ENCODE measurements around the gene ARRB1. TPM values are rescaled to one million over a fixed set of nuclear protein-coding genes. Genes with fewer than 3 reads are reported as not detected.
"Not testable (repeated sequence)": the region's sequence is repeated elsewhere in the genome, so short reads cannot be mapped to it uniquely, and the experiment has no call there.

Gene ARRB1
- total RNA-seq, 2 experiments from 2014 or later: 42.6 to 69.3 TPM

DNA sequence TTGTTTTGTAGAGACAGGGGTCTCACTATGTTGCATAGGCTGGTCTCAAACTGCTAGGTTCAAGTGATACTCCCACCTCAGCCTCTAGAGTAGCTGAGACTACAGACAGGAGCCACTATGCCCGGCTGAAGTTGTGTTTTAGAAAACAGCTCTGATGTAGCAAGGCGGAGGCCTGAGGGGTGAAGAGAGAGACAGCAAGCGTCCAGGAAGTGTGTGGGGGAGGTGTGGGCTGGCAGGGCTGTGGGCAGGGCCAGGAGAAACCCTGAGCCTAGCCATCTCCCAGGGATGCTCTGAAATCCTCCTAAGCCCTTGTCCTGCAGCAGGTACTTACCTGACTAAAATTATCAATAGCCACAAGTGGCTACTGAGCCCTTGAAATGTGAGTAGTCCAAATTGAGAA, 31.8 kb upstream of the ARRB1 start:
- peak overlapping the region; percentile 78 for H3K27ac Mint-ChIP-seq
- H3K36me3 Mint-ChIP-seq: no peaks in the 10 kb centered on the region
- no peak overlapping the region for H3K4me3 Mint-ChIP-seq
- H3K9me3 Mint-ChIP-seq (ENCODE audit: low read depth): no peaks in the 10 kb centered on the region
- ATAC-seq (peak; percentile 76), DNase-seq (peak; percentile 72)
- peaks cover 15% of the 10 kb centered on the region for H3K4me1 Mint-ChIP-seq
- peaks cover 12% of the 10 kb centered on the region for H3K27me3 Mint-ChIP-seq
- CTCF ChIA-PET: interaction anchor here (0.7 to 14.0 kb wide), 10 partner anchors 11 to 240 kb away, joined by 3 to 380 read pairs (median 8); partner anchors contain the start of gene ARRB1

DNA sequence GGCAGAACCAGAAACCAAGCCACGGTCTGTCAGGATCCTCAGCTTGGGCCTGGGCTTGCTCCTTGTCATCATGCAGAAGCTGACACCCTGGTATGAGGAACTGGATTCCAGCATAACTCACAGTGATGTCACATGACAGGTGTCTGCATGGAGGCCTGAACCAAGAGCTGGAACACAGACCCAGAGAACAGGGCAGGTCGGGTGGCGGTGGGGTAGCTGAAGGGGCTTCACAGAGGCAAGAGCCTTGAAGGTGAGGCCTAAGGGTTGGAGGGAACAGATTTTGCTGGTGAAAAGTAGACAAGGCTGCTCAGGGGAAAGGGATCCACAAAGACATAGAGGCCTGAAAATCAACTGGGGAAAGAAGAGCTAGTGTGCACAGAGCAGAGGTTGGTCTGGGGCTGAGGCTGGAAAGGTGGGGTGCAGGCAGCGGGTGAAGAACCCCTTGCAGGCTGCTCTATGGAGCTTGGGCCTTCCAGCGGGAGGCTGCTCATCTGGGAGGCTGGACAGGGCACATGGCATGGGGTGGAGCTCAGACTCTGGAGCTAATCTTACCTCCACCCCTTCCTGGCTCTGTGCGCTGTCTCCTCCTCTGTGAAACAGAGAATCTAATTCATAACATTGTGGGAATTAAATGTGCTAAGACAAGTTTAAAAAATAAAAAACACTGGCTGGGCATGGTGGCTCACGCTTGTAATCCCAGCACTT, 29.4 kb upstream of the ARRB1 start:
- H3K36me3 Mint-ChIP-seq: no peaks in the 10 kb centered on the region
- no peaks in the 10 kb centered on the region for H3K9me3 Mint-ChIP-seq (ENCODE audit: low read depth)
- H3K4me3 Mint-ChIP-seq: no peak overlapping the region
- H3K4me1 Mint-ChIP-seq: peaks cover 15% of the 10 kb centered on the region
- H3K27me3 Mint-ChIP-seq: peaks cover 2% of the 10 kb centered on the region
- no peak for DNase-seq
- H3K27ac Mint-ChIP-seq: no peak overlapping the region
- no peak for ATAC-seq
- CTCF ChIA-PET: interaction anchor here (0.6 to 14.0 kb wide), 7 partner anchors 9 to 345 kb away, joined by 3 to 380 read pairs (median 11); partner anchors contain the start of gene ARRB1

DNA sequence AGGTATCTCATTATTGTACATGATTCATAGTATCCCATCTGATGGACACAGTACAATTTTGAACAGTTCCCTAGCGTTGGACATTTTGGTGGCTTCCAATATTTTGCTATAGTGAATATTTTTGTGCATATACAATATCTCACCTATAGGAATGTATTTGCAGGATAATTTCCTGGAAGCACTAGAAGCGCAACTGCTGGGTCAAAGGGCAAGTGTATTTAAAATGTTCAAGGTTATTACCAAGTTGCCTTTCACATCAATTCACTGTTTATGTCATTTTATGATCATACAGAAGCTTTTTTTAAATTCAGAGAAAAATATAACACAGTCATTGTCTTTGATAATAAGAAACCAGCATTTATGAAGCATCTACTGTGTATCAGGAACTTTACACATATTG, 28.8 kb upstream of the ARRB1 start:
- H3K9me3 Mint-ChIP-seq (ENCODE audit: low read depth): no peaks in the 10 kb centered on the region
- no peak for DNase-seq
- no peaks in the 10 kb centered on the region for H3K27me3 Mint-ChIP-seq
- H3K36me3 Mint-ChIP-seq: no peaks in the 10 kb centered on the region
- H3K4me1 Mint-ChIP-seq: peaks cover 15% of the 10 kb centered on the region
- no peak for ATAC-seq
- H3K4me3 Mint-ChIP-seq: no peak overlapping the region
- CTCF ChIA-PET: interaction anchor here (0.9 to 14.0 kb wide), 6 partner anchors 8 to 344 kb away, joined by 3 to 380 read pairs (median 10); partner anchors contain the start of gene ARRB1
- H3K27ac Mint-ChIP-seq: no peak overlapping the region

DNA sequence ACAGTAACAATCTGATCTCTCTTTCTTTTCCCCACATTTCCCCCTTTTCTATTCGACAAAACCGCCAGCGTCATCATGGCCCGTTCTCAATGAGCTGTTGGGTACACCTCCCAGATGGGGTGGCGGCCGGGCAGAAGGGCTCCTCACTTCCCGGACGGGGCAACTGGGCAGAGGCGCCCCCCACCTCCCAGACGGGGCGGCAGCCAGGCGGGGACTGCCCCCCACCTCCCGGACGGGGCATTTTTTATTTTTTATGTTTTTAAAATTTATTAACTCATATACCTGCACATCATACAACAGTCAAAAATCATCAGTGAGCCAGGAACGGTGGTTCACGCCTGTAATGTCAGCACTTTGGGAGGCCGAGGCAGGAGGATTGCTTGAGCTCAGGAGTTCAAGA, 27.3 kb upstream of the ARRB1 start:
- H3K27ac Mint-ChIP-seq; H3K4me1 Mint-ChIP-seq; H3K36me3 Mint-ChIP-seq; H3K27me3 Mint-ChIP-seq; H3K9me3 Mint-ChIP-seq (ENCODE audit: low read depth); H3K4me3 Mint-ChIP-seq; DNase-seq; ATAC-seq: not testable (repeated sequence)
- CTCF ChIA-PET: interaction anchor here (1.5 to 14.0 kb wide), 2 partner anchors 10 to 102 kb away, joined by 3 to 380 read pairs; no protein-coding TSS in a partner anchor

DNA sequence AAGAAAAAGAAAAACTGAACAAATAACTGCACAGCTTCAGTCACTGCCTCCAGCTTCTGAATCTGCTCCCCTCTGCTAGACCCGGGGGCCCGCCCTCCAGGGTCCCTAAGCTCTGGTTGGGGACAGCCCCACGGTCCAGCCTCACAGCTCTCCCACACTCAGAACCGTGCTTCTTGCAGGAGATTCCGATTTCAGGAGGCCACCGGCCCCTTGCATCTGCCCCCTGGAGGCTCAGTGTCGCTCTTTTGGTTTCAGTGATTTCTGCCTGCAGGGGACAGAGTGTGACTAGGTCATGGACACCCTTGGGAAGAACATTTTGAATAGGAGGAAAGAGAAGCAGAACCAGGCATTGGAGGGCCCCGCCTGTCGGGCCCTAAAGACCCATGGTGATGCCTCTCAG, 24.7 kb upstream of the ARRB1 start:
- CTCF ChIA-PET: interaction anchor here (0.5 to 2.3 kb wide), 4 partner anchors 14 to 128 kb away, joined by 3 to 7 read pairs (median 4); no protein-coding TSS in a partner anchor
- peaks cover 2% of the 10 kb centered on the region for H3K36me3 Mint-ChIP-seq
- DNase-seq (no peak), ATAC-seq (no peak)
- no peaks in the 10 kb centered on the region for H3K27me3 Mint-ChIP-seq
- H3K9me3 Mint-ChIP-seq (ENCODE audit: low read depth): no peaks in the 10 kb centered on the region
- H3K27ac Mint-ChIP-seq: no peak overlapping the region
- peaks cover 15% of the 10 kb centered on the region for H3K4me1 Mint-ChIP-seq
- H3K4me3 Mint-ChIP-seq: no peak overlapping the region

DNA sequence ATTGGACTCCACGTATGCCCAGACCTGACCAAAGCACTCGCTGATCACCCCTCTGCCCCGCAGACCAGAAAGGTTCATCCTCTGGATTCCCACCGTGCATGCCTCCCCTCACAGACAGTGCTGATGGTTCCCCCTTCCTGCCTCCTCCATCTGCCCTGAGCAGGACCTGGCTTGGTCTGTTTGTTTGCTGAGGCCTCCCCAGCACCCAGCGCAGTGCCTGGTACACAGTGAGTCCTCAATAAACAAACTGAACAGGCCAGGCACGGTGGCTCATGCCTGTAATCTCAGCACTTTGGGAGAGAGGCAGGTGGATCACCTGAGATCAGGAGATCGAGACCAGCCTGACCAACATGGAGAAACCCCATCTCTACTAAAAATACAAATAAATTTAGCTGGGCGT, 24.2 kb upstream of the ARRB1 start:
- peaks cover 2% of the 10 kb centered on the region for H3K36me3 Mint-ChIP-seq
- ATAC-seq (no peak), DNase-seq (no peak)
- no peaks in the 10 kb centered on the region for H3K9me3 Mint-ChIP-seq (ENCODE audit: low read depth)
- CTCF ChIA-PET: interaction anchor here (0.9 to 2.3 kb wide), 6 partner anchors 10 to 132 kb away, joined by 3 to 7 read pairs (median 4); no protein-coding TSS in a partner anchor
- no peak overlapping the region for H3K4me3 Mint-ChIP-seq
- H3K4me1 Mint-ChIP-seq: peaks cover 17% of the 10 kb centered on the region
- H3K27ac Mint-ChIP-seq: no peak overlapping the region
- no peaks in the 10 kb centered on the region for H3K27me3 Mint-ChIP-seq

DNA sequence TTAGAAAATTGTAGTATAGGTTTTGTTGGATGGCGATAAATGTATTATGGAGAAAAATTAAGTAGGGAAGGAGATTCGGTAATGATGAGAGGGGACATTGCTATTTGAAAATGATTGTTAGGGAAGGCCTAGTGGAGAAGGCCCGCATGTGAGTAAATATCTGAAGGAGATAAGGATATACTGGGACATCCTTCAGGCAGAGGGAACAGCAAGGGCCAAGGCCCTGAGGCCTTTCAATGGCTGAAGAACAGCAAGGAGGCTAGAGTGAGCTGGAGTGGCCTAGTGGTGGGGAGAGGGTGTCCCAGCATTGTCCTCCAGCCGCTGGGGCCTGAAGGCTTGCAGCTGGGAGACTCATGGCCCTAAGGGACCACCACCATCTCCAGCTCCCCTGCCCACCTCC, 23.2 kb upstream of the ARRB1 start:
- Mint-ChIP-seq H3K27ac (no peak overlapping the region), H3K4me1 (peaks cover 24% of the 10 kb centered on the region), H3K36me3 (peaks cover 6% of the 10 kb centered on the region), H3K9me3 (ENCODE audit: low read depth) (no peaks in the 10 kb centered on the region), H3K27me3 (no peaks in the 10 kb centered on the region), H3K4me3 (no peak overlapping the region)
- ATAC-seq: no peak
- DNase-seq: no peak
- CTCF ChIA-PET: interaction anchor here (0.9 to 2.3 kb wide), 5 partner anchors 11 to 133 kb away, joined by 3 to 7 read pairs (median 6); no protein-coding TSS in a partner anchor

DNA sequence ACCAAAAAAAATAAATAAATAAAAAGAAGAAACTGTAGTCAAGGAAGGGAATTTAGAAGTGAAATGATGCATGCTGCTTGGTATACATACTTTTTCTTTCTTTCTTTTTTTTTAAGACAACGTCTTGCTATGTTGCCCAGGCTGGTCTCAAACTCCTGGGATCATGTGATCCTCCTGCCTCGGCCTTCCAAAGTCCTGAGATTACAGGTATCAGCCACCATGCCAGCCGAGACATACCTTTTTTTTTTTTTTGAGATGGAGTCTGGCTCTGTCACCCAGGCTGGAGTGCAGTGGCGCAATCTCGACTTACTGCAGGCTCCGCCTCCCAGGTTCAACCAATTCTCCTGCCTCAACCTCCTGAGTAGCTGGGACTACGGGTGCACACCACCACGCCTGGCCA, 21.7 kb upstream of the ARRB1 start:
- no peak overlapping the region for H3K4me3 Mint-ChIP-seq
- no peak overlapping the region for H3K27ac Mint-ChIP-seq
- CTCF ChIA-PET: interaction anchor here (1.2 to 2.3 kb wide), 3 partner anchors 12 to 93 kb away, joined by 4 to 17 read pairs (median 8); no protein-coding TSS in a partner anchor
- H3K9me3 Mint-ChIP-seq (ENCODE audit: low read depth): no peaks in the 10 kb centered on the region
- H3K27me3 Mint-ChIP-seq: no peaks in the 10 kb centered on the region
- no peak for ATAC-seq
- no peak for DNase-seq
- peaks cover 12% of the 10 kb centered on the region for H3K36me3 Mint-ChIP-seq
- H3K4me1 Mint-ChIP-seq: peaks cover 34% of the 10 kb centered on the region

DNA sequence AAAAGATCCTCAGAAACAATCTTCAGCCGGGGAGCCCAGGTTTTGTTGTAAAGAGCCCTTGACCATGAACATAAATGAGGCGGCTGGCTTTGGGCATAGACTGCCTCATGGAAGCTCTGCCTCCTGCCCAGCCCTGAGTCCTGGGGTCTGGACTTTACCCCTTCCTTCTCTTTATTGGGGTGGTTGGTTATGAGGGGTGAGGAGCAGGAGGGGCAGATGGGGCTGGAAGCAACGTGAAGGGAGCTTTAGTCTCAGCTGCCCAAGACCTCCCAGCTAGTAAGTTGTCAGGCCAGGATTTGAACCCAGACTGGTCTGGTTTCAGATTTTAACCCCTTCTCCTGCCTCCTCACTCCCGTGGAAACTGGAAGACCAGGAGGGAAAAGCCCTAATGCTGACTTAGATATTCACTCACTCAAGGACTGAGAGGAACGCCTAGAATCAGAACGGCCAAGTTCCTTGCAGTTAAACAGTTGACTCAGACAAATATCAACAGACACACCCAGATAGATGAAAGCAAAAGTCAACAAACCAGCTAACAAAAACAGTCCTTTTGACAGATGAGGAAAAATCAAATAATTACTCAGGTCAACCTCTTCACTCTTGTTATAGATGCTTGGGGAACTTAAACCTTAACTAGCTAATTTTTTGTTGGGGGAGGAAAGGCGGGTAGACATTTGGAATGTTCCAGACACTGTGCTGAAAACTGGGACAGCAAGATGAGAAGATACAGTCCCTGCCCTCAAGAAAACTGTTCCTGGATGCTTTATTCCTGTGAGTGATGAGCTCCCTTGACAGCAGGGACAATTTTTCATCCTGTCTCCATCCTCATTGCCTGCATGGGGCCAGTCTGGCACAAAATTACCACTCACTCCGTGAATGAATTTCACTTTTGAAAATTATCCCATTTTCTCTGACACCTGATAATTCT, 20.8 kb upstream of the ARRB1 start:
- no peak for DNase-seq
- CTCF ChIA-PET: interaction anchor here (1.0 to 2.3 kb wide), 11 partner anchors 8 to 159 kb away, joined by 3 to 17 read pairs (median 5); no protein-coding TSS in a partner anchor
- no peak overlapping the region for H3K4me3 Mint-ChIP-seq

DNA sequence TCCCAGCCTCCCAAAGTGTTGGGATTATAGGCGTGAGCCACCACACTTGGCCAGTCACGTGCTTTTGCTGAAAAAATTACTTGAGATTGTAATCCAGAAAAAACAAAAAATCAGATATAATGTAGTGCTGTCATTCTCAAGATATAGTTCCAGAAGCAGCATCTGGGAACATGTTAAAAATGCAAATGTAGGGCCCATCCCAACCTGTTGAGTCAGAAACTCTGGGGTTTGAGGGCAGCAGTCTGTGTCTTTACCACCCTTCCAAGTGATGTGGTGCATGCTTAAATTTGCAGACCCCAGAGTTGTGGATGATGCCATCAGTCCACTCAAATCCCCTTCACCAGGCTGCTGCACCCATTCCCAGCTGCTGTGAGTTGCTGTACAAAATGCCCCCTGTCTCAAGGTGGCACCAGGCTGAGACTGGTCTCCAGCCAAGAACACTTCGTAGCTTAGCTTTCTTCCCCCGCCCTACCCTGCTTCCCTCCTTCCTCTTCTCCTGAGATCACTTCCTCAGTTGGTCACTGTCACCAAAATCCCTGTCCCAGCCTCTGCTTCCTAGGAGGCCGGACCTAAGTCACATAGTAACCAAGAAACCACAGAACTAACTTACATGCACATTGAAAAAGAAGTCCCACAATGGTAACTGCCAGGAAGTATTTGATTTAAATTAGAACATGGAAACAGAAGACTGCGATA, 18.2 kb upstream of the ARRB1 start:
- no peaks in the 10 kb centered on the region for H3K9me3 Mint-ChIP-seq (ENCODE audit: low read depth)
- DNase-seq: no peak
- ATAC-seq: peak; percentile 43
- H3K4me3 Mint-ChIP-seq: peak overlapping the region; percentile 5
- peaks cover 42% of the 10 kb centered on the region for H3K4me1 Mint-ChIP-seq
- H3K27me3 Mint-ChIP-seq: no peaks in the 10 kb centered on the region
- H3K36me3 Mint-ChIP-seq: peaks cover 18% of the 10 kb centered on the region
- CTCF ChIA-PET: interaction anchor here (0.8 to 2.3 kb wide), 10 partner anchors 10 to 128 kb away, joined by 3 to 13 read pairs (median 6); no protein-coding TSS in a partner anchor
- peak overlapping the region; percentile 91 for H3K27ac Mint-ChIP-seq

More for the DNA sequence above, 20.8 kb upstream of the ARRB1 start:
- H3K9me3 Mint-ChIP-seq (ENCODE audit: low read depth): no peaks in the 10 kb centered on the region
- peaks cover 16% of the 10 kb centered on the region for H3K36me3 Mint-ChIP-seq
- ATAC-seq: no peak
- peaks cover 38% of the 10 kb centered on the region for H3K4me1 Mint-ChIP-seq
- peak overlapping the region; percentile 47 for H3K27ac Mint-ChIP-seq
- no peaks in the 10 kb centered on the region for H3K27me3 Mint-ChIP-seq

DNA sequence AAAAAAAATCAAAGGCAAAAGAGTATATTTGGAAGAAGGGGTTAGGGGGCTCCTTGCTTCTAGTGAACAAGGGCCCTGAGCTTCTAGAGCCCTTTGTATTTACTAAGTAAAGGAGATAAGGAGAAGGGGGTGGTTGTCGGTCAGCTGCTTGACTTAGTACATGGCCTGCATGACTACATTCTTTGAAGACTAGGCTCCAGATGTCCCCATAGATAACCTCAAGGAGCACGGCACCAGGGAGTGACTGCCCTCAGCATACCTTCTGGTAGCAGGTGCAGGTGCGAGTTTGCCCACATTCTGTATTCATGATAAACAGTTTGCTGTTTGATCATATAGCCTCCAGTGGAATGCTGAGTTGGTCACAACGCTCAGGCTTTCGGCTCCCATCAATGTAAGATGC, 15.4 kb upstream of the ARRB1 start:
- Mint-ChIP-seq H3K36me3 (peaks cover 18% of the 10 kb centered on the region), H3K4me1 (peaks cover 32% of the 10 kb centered on the region)
- CTCF ChIA-PET: interaction anchor here (0.7 to 1.4 kb wide), 3 partner anchors 15 to 89 kb away, joined by 3 to 6 read pairs (median 3); partner anchors contain the start of gene ARRB1
- not testable (repeated sequence) for H3K4me3 Mint-ChIP-seq; ATAC-seq; DNase-seq; H3K27me3 Mint-ChIP-seq; H3K9me3 Mint-ChIP-seq (ENCODE audit: low read depth); H3K27ac Mint-ChIP-seq

DNA sequence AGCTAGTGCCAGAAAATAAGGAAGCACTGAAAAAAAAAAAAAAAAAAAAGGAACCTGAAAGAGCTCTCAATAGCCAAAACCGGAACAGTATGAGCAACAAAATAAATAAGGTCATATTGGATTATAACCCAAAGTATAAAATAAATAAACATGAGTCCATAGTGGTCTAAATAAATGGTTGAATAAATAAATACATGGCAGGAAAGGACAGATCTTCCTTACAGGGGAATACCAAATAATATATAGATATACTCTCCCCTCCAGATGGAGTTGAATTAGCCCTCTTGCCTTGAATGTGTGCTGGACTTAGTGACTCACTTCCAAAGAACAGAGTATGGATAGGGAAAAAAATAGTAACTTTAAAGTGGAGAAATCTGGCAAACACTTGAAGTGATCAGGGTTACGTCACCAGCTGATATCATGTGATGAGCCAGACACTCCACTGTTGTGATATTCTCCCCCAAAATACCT, 14.3 kb upstream of the ARRB1 start:
- no peak overlapping the region for H3K4me3 Mint-ChIP-seq
- no peak overlapping the region for H3K27ac Mint-ChIP-seq
- no peaks in the 10 kb centered on the region for H3K27me3 Mint-ChIP-seq
- CTCF ChIA-PET: no interaction called here
- H3K36me3 Mint-ChIP-seq: peaks cover 16% of the 10 kb centered on the region
- DNase-seq (no peak), ATAC-seq (no peak)
- H3K9me3 Mint-ChIP-seq (ENCODE audit: low read depth): no peaks in the 10 kb centered on the region
- H3K4me1 Mint-ChIP-seq: peaks cover 25% of the 10 kb centered on the region
